Sigmoid colon (tissue), 4 donors: ENCODE measurements around the gene EGLN3.

Experiments
- EP300 ChIP-seq, 4 donors: sonication (generic); formaldehyde crosslinking; IDR thresholded peaks; one replicate each; pipeline ENCODE4 v1.6.1; 2017; ENCODE audit warnings: antibody characterized with exemption in 4 of 4
- POLR2A ChIP-seq, 2 donors: fragments of 450-650 bp; IDR thresholded peaks; one replicate each; pipeline ENCODE4 v1.6.1; 2016; ENCODE audit warnings: antibody characterized with exemption in 2 of 2, mild to moderate bottlenecking in 2 of 2, moderate library complexity in 2 of 2
- POLR2AphosphoS5 ChIP-seq, 4 donors: sonication (generic); formaldehyde crosslinking; IDR thresholded peaks; one replicate each; pipeline ENCODE4 v1.6.1; 2017; ENCODE audit warnings: antibody characterized with exemption in 4 of 4
- TF ChIP-seq, protein P1 (sequence below), 4 experiments: fragments of 450-650 bp in 3 of 4; fragments of 200-600 bp in 1 of 4; IDR thresholded peaks; one replicate each; pipeline ENCODE4 v1.5.1; 2016 to 2019; ENCODE audit warnings: antibody characterized with exemption in 4 of 4, mild to moderate bottlenecking in 3 of 4, moderate library complexity in 2 of 4

DNA sequence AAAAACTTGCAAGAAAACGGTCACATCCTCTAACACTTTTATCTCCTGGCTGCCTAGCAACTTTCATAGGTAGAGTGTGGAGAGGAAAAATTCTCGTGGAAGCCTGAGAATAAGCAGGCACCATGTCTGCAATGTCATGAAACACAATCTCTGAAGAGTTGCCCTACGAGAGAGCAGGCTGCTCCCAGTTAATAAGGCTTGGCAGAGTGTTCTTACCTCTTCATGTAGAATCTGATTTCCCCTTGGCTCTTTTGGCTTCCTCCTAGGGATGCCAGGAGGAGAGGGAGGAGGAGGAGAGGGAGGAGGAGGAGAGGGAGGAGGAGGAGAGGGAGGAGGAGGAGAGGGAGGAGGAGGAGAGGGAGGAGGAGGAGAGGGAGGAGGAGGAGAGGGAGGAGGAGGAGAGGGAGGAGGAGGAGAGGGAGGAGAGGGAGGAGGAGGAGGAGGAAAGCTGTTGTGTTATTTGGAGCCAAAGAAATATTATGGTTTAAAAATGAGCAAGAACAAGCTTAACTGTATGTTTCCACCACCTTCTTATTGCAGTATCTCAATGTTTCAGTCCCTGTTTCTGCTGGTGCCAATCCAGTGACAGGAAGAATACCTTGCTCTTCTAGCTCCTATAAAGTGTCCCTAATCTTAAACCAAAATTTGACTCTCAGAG lies 52.9 kb downstream of the EGLN3 start:
- TF ChIP-seq EP300 (IDR thresholded peaks at IDR 0.05) (no peak), POLR2A (IDR thresholded peaks at IDR 0.05) (no peak), POLR2AphosphoS5 (IDR thresholded peaks at IDR 0.05) (peak in 3 of 4 donors; percentile 14 to 73 (median 72))
- TF ChIP-seq, protein P1, sequence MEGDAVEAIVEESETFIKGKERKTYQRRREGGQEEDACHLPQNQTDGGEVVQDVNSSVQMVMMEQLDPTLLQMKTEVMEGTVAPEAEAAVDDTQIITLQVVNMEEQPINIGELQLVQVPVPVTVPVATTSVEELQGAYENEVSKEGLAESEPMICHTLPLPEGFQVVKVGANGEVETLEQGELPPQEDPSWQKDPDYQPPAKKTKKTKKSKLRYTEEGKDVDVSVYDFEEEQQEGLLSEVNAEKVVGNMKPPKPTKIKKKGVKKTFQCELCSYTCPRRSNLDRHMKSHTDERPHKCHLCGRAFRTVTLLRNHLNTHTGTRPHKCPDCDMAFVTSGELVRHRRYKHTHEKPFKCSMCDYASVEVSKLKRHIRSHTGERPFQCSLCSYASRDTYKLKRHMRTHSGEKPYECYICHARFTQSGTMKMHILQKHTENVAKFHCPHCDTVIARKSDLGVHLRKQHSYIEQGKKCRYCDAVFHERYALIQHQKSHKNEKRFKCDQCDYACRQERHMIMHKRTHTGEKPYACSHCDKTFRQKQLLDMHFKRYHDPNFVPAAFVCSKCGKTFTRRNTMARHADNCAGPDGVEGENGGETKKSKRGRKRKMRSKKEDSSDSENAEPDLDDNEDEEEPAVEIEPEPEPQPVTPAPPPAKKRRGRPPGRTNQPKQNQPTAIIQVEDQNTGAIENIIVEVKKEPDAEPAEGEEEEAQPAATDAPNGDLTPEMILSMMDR (IDR thresholded peaks at IDR 0.05), result no peak
